Measurements from ENCODE around the gene RAD51B.

- no peak for TF ChIP-seq CTCF (conservative IDR thresholded peaks at IDR 0.05)
- TF ChIP-seq EZH2 (IDR thresholded peaks at IDR 0.05; ENCODE audit: low read depth): no peak
These were observed 581.7 kb downstream of the RAD51B start for GRCh38 chr14:68401317-68401716.
